ENCODE results near the gene SAXO1.

Gene SAXO1

GRCh38 chr9:18910916-18911315 lies 122.1 kb downstream of the SAXO1 start:
- H3K79me2 ChIP-seq (ENCODE audit: control insufficient read depth, insufficient read depth, low read length, unreplicated experiment): no peaks in the 10 kb centered on the region
- H3K27me3 ChIP-seq (ENCODE audit: insufficient read depth, low read length): no peaks in the 10 kb centered on the region
- peaks cover 17% of the 10 kb centered on the region for H3K4me1 ChIP-seq (ENCODE audit: control insufficient read depth, insufficient read depth, low read length, unreplicated experiment)
- no peak overlapping the region for H2AFZ ChIP-seq (ENCODE audit: low read length, unreplicated experiment)
- no peak overlapping the region for H3K4me3 ChIP-seq (ENCODE audit: low read depth, low read length)
- no peak overlapping the region for H3K27ac ChIP-seq (ENCODE audit: low read depth, low read length)
- H3K36me3 ChIP-seq (ENCODE audit: insufficient read depth, low read length): no peaks in the 10 kb centered on the region

DNA sequence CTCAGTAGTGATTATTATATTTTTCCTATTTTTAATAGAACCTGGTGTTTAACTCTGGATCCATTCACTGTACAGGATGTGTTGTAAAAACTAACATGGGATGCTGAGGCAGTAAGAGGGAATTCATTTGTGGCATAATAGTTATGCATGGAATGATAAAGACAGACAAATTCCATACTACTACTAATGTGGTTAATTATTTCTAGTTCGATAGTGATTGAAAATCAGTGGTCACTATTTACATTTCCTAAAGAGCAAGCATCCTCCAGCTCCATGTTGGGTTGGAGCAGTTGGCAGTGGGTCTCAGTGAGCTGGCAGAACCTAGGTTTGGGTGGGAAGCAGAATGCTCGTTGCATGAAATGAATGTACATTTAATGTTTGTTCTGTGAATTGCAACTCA lies 122.6 kb downstream of the SAXO1 start:
- peaks cover 22% of the 10 kb centered on the region for H3K4me1 ChIP-seq (ENCODE audit: control insufficient read depth, insufficient read depth, low read length, unreplicated experiment)
- no peaks in the 10 kb centered on the region for H3K79me2 ChIP-seq (ENCODE audit: control insufficient read depth, insufficient read depth, low read length, unreplicated experiment)
- no peaks in the 10 kb centered on the region for H3K27me3 ChIP-seq (ENCODE audit: insufficient read depth, low read length)
- H3K27ac ChIP-seq (ENCODE audit: low read depth, low read length): no peak overlapping the region
- H3K36me3 ChIP-seq (ENCODE audit: insufficient read depth, low read length): no peaks in the 10 kb centered on the region
- H3K4me3 ChIP-seq (ENCODE audit: low read depth, low read length): no peak overlapping the region
- no peak overlapping the region for H2AFZ ChIP-seq (ENCODE audit: low read length, unreplicated experiment)

DNA sequence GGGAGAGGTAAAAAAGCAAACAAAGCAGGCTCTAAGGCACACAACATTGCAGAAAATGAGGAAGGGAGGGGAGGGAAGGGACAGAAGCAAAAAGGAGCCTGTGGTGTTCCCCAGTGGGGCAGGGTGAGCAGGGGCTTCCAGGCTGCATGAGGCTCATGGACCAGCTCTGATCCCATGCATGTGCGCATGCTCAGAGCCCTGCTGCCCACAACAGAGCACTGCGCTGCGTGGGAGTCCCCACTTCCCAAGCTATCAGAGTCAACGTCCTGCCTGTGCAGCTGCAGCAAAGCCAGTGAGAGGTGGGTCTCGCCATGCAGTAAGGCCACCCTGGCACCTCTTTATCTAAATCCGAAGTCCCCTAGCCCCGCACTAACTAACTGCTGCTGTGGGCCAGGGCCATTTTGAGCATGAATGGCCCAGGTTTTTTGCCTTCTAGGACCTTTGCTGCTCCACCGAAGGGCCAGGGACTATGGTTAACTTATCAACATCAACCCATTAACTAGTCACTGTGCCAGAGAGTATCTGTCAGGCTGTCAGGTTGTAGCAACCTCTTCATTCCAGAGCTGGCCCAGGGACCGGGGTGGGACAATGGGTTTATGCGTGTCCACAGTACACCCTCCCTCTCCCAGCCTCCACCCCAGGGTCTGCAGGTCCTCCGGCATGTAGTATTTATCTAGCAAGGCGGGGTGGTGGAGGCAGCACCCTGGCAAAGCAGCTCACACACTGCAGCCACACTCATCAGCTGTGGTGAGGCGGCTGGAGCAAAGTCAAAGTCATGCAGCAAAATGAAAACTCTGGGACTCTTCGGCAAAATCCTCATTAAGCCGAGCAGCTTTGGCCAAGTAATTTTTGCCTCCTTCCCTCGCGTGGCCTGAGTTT lies 123.6 kb downstream of the SAXO1 start:
- Histone ChIP-seq H3K79me2 (ENCODE audit: control insufficient read depth, insufficient read depth, low read length, unreplicated experiment) (no peaks in the 10 kb centered on the region), H3K4me1 (ENCODE audit: control insufficient read depth, insufficient read depth, low read length, unreplicated experiment) (peaks cover 31% of the 10 kb centered on the region), H3K4me3 (ENCODE audit: low read depth, low read length) (no peak overlapping the region)

GRCh38 chr9:18907927-18908625 lies 124.9 kb downstream of the SAXO1 start:
- Histone ChIP-seq H3K4me3 (ENCODE audit: low read depth, low read length) (no peak overlapping the region), H3K4me1 (ENCODE audit: control insufficient read depth, insufficient read depth, low read length, unreplicated experiment) (peaks cover 31% of the 10 kb centered on the region), H2AFZ (ENCODE audit: low read length, unreplicated experiment) (no peak overlapping the region), H3K36me3 (ENCODE audit: insufficient read depth, low read length) (no peaks in the 10 kb centered on the region), H3K79me2 (ENCODE audit: control insufficient read depth, insufficient read depth, low read length, unreplicated experiment) (no peaks in the 10 kb centered on the region), H3K27ac (ENCODE audit: low read depth, low read length) (no peak overlapping the region), H3K27me3 (ENCODE audit: insufficient read depth, low read length) (no peaks in the 10 kb centered on the region)

More for the DNA sequence above, 123.6 kb downstream of the SAXO1 start:
- Histone ChIP-seq H3K27me3 (ENCODE audit: insufficient read depth, low read length) (no peaks in the 10 kb centered on the region), H3K27ac (ENCODE audit: low read depth, low read length) (no peak overlapping the region), H2AFZ (ENCODE audit: low read length, unreplicated experiment) (no peak overlapping the region), H3K36me3 (ENCODE audit: insufficient read depth, low read length) (no peaks in the 10 kb centered on the region)

GRCh38 chr9:18906656-18907395 lies 126.2 kb downstream of the SAXO1 start:
- Histone ChIP-seq H2AFZ (ENCODE audit: low read length, unreplicated experiment) (no peak overlapping the region), H3K79me2 (ENCODE audit: control insufficient read depth, insufficient read depth, low read length, unreplicated experiment) (no peaks in the 10 kb centered on the region), H3K4me1 (ENCODE audit: control insufficient read depth, insufficient read depth, low read length, unreplicated experiment) (peaks cover 31% of the 10 kb centered on the region), H3K27me3 (ENCODE audit: insufficient read depth, low read length) (no peaks in the 10 kb centered on the region), H3K27ac (ENCODE audit: low read depth, low read length) (no peak overlapping the region), H3K4me3 (ENCODE audit: low read depth, low read length) (no peak overlapping the region), H3K36me3 (ENCODE audit: insufficient read depth, low read length) (peaks cover 7% of the 10 kb centered on the region; the same call in 1 of the 2 replicates)

GRCh38 chr9:18905883-18906629 lies 127.0 kb downstream of the SAXO1 start:
- Histone ChIP-seq H3K27me3 (ENCODE audit: insufficient read depth, low read length) (no peaks in the 10 kb centered on the region), H3K4me3 (ENCODE audit: low read depth, low read length) (peak overlapping the region; percentile 46; the same call in 1 of the 2 replicates), H3K27ac (ENCODE audit: low read depth, low read length) (peak overlapping the region; percentile 59), H3K36me3 (ENCODE audit: insufficient read depth, low read length) (peaks cover 13% of the 10 kb centered on the region; the same call in 1 of the 2 replicates), H3K4me1 (ENCODE audit: control insufficient read depth, insufficient read depth, low read length, unreplicated experiment) (peaks cover 31% of the 10 kb centered on the region), H2AFZ (ENCODE audit: low read length, unreplicated experiment) (no peak overlapping the region), H3K79me2 (ENCODE audit: control insufficient read depth, insufficient read depth, low read length, unreplicated experiment) (no peaks in the 10 kb centered on the region)

DNA sequence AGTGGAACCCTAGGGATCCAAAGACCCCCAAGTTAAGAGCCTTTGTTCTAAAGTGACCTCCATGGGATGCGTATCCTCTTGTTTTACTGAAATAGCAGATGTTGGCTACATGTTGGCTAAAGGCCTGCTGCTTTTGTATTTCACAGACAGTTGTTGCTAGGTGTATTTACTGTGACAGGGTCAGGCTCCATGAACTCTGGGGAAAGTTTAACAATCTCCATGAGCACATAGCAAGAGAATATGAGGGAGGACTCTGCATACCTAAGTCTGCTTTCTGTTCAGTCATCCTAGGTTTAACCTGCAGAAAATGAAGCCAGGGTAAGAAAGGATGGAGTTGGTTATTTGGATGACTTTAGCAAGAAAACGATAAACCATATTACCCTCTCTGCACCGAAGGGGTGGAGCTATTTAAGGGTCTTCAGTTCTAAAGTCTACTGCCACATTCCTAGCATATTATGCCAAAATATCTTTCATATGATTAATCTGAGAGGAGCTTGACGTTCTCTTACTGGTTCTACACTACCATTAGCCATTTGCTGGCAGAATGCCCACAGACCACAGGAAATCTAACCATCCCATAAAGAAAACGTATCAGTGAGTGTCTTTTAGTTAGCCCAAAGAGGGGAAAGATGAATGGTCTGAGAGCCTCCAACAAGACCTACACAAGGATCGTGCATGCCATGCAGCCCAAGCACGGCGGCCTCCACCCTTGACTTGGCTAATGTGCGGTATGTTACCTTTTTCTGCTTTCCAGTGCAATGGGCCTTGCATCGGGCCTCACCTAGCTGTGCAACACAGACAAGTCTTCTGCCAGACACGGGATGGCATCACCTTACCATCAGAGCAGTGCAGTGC lies 127.8 kb downstream of the SAXO1 start:
- no peaks in the 10 kb centered on the region for H3K79me2 ChIP-seq (ENCODE audit: control insufficient read depth, insufficient read depth, low read length, unreplicated experiment)
- peak overlapping the region; percentile 62 for H3K27ac ChIP-seq (ENCODE audit: low read depth, low read length)
- H3K4me1 ChIP-seq (ENCODE audit: control insufficient read depth, insufficient read depth, low read length, unreplicated experiment): peaks cover 31% of the 10 kb centered on the region
- H3K27me3 ChIP-seq (ENCODE audit: insufficient read depth, low read length): no peaks in the 10 kb centered on the region
- peaks cover 13% of the 10 kb centered on the region; the same call in 1 of the 2 replicates for H3K36me3 ChIP-seq (ENCODE audit: insufficient read depth, low read length)
- H3K4me3 ChIP-seq (ENCODE audit: low read depth, low read length): peak overlapping the region; percentile 46; the same call in 1 of the 2 replicates
- H2AFZ ChIP-seq (ENCODE audit: low read length, unreplicated experiment): no peak overlapping the region

DNA sequence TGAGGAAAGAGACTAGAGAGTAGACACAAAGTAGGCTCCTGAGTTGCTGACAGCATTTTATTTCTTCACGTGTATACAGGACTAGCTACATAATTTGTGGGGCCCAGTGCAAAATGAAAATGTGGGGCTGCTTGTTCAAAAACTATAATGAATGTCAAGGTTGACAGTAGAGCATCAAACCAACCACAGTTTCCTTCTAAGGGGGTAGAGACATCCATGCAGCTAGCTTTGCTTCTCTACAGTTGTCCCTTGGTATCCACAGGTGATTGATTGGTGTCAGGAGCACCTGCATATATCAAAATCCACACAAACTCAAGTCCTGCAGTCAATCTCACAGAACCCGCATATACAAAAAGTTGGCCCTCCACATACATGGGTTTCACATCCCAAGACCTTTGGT lies 129.6 kb downstream of the SAXO1 start:
- H3K27ac ChIP-seq (ENCODE audit: low read depth, low read length): no peak overlapping the region
- H3K4me3 ChIP-seq (ENCODE audit: low read depth, low read length): no peak overlapping the region
- H3K27me3 ChIP-seq (ENCODE audit: insufficient read depth, low read length): no peaks in the 10 kb centered on the region
- peaks cover 13% of the 10 kb centered on the region; the same call in 1 of the 2 replicates for H3K36me3 ChIP-seq (ENCODE audit: insufficient read depth, low read length)
- no peak overlapping the region for H2AFZ ChIP-seq (ENCODE audit: low read length, unreplicated experiment)
- no peaks in the 10 kb centered on the region for H3K79me2 ChIP-seq (ENCODE audit: control insufficient read depth, insufficient read depth, low read length, unreplicated experiment)
- peaks cover 31% of the 10 kb centered on the region for H3K4me1 ChIP-seq (ENCODE audit: control insufficient read depth, insufficient read depth, low read length, unreplicated experiment)

GRCh38 chr9:18896531-18897179 lies 136.4 kb downstream of the SAXO1 start:
- Histone ChIP-seq H3K79me2 (ENCODE audit: control insufficient read depth, insufficient read depth, low read length, unreplicated experiment) (no peaks in the 10 kb centered on the region), H2AFZ (ENCODE audit: low read length, unreplicated experiment) (no peak overlapping the region), H3K4me1 (ENCODE audit: control insufficient read depth, insufficient read depth, low read length, unreplicated experiment) (no peaks in the 10 kb centered on the region), H3K27ac (ENCODE audit: low read depth, low read length) (no peak overlapping the region), H3K4me3 (ENCODE audit: low read depth, low read length) (no peak overlapping the region), H3K36me3 (ENCODE audit: insufficient read depth, low read length) (peaks cover 61% of the 10 kb centered on the region), H3K27me3 (ENCODE audit: insufficient read depth, low read length) (no peaks in the 10 kb centered on the region)
